Brain pericyte (primary cell): ENCODE results near the gene B4GALT5.
"Not testable (repeated sequence)": the region's sequence is repeated elsewhere in the genome, so short reads cannot be mapped to it uniquely, and the experiment has no call there.

ENCODE experiments used
- DNase-seq: peaks from one replicate; pipeline ENCODE4 v3.0.0-alpha.2; 2012; ENCODE audit warnings: low read depth, low spot score

The B4GALT5 gene

DNA sequence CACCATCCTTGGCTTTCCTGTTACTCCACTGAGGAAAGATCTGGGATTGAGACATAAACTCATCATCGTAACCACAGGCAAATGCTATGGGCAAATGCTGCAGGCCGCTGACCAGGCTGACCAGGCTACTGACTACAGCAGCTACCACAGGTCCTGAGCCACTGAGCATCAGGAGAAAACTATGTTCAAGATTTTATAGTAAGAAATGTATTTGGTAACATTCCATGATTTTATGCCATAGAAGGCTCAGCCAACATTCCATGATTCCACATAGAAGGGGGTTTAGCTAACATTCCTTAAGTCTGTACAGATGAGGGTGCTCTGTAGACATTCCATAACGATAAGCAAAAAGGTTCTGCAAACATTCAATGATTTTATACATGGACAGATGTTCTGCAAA, 16.1 kb upstream of the B4GALT5 start:
- no peak for DNase-seq

DNA sequence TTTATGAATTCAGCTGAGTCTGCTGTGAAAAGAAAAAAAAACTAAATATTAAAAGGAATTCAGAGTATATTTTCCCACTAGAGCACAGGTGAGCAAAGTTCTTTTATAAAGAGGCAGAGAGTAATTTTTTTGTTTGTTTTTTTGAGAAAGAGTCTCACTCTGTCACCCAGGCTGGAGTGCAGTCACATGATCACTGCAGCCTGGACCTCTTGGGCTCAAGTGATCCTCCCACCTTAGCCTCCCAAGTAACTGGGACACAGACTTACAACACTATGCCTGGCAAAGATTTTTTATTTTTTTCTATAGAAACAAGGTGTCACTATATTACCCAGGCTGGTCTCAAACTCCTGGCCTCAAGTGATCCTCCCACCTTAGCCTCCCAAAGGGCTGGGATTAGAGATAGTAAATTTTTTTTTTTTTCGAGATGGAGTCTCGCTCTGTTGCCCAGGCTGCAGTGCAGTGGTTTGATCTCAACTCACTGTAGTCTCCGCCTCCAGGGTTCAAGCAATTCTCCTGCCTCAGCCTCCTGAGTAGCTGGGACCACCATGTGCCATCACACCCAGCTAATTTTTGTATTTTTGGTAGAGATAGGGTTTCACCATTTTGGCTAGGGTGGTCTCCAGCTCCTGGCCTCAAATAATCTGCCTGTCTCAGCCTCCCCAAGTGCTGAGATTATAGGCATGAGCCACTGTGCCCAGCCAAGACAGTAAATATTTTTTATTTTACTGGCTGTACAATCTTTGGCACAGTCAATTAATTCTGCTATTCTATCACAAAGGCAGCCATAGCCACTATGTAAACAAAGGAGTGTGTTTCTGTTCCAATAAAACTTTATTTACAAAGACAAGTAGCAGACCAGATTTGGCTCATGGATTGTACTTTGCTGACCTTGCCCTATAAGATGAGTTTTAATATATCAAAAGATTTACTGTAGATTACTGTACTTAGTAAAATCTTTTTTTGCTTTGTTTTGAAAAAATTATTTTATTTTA, 14.5 kb upstream of the B4GALT5 start:
- DNase-seq: no peak

DNA sequence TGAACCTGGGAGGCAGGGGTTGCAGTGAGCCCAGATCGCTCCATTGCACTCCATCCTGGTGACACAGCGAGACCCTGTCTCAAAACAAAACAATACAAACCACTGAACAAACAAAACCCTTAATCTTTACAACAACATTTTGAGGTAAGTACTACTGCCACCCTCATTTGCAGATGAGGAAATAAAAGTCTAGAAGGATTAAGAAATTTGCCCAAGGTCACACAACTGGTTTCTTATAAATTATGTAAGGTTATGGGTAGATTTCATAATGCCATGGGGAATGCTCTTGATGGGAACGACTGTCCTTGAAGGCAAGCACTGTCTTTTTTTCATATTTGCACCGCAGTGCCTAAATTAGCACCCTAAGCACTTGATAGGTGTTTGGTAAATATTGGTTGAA, 13.8 kb upstream of the B4GALT5 start:
- DNase-seq: no peak

DNA sequence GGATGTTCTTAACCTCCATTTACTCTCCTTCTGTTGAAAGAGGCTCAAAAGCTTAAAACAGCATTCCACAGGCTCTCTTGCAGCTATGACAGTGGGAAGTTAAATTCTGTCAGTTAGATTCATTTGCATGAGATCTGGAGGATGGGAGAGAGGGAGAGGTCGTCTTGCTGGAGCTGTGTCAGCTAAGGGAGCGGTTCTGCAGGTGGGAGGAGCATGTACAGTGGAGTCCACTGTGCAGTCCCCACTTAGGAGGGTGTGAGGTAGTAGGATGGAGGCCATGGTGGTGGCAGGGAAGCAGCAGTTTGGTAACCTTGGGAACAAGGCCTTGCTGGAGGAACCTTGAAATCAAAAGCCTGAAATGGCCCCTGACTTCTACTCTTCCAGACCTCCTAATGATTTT, 12.0 kb upstream of the B4GALT5 start:
- DNase-seq: no peak

DNA sequence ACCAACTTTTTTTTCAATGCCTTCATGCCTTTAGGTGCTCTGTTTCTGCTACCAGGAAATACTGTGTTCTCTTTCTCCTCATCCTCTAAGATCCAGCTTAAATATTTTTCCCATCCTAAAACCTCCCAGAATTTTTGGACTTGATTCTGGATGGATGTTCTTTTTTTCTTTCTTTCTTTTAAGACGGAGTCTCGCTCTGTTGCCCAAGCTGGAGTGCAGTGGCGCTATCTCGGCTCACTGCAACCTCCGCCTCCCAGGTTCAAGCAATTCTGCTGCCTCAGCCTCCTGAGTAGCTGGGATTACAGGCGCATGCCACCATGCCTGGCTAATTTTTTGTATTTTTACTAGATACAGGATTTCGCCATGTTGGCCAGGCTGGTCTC, 11.5 kb upstream of the B4GALT5 start:
- not testable (repeated sequence) for DNase-seq

DNA sequence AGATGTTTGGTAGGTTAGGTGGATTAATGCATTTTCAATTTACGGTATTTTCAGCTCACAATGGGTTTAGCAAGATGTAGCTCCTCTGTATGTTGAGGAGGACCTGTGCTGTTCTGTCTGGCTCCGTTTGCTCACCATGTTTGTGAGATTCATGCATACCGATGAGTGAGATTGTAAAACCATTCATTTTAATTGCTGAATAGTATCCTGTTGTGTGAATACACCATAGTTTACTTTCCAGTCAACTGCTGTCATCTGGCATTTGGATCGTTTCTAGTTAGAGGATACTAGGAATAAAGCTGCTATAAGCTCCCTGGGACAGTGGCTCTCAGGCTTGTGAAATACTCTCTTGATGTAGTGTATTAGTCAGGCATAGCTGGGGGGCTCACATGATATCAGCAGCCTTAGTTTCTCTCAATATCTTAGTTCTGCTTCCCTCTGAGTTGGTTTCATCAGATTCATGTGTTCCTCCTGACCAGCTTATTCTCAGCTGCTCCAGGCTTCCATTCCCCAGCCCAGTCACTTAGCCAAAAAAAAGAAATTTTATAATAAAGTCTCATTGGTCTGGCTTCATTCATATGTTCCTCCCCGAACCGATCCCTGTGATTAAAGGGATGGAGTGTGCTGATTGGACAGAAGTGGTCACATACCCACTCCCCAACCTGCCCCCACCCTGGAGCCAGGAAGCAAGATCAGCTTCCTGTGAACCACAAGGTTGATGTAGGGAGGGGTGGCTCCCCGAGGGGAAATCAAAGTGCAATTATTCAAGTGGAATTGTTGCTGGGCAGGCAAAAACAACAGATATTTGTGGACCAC, 10.9 kb upstream of the B4GALT5 start:
- DNase-seq: no peak

DNA sequence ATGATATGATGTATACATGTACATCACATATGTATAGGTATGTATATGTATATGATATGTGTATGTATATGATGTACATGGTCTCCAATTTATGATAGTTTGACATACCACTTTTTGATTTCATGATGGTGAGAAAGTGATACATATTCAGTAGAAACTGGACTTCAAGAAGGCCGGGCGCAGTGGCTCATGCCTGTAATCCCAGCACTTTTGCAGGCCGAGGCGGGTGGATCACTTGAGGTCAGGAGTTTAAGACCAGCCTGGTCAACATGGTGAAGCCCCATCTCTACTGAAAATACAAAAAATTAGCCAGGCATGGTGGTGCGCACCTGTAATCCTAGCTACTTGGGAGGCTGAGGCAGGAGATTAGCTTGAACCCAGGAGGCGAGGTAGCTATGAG, 10.1 kb upstream of the B4GALT5 start:
- DNase-seq: not testable (repeated sequence)

DNA sequence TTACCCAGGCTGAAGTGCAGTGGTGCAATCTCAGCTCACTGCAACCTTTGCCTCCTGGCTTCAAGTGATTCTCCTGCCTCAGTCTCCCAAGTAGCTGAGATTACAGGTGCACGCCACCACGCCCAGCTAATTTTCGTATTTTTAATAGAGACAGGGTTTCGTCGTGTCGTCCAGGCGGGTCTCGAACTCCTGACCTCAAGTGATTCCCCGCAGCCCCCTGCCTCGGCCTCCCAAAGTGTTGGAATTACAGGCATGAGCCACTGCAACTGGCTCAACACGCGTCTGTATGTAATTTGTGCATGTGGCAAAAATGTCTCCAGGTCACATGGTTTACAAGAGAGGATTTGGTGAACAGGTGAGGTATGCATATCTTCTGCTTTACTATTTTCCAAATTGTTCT, 7.6 kb upstream of the B4GALT5 start:
- not testable (repeated sequence) for DNase-seq

DNA sequence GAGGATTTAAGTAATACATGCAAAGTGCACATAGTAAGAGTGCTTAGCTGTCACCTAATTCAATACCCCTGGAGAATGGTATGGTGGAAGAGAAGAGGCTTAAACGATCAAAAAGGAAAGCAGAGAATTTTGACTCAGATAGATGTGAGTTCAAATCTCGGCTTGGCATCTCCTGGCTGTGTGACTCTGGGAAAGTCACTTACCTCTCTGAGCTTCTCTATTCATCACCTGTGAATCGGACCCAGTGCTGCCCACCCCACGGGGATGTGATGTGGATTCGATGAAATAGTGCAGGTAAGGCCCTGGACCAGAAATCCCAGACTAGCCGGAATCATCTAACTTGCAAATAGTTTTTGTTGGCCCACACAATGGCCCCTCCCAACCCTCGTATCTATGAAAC, 1.8 kb upstream of the B4GALT5 start:
- no peak for DNase-seq

DNA sequence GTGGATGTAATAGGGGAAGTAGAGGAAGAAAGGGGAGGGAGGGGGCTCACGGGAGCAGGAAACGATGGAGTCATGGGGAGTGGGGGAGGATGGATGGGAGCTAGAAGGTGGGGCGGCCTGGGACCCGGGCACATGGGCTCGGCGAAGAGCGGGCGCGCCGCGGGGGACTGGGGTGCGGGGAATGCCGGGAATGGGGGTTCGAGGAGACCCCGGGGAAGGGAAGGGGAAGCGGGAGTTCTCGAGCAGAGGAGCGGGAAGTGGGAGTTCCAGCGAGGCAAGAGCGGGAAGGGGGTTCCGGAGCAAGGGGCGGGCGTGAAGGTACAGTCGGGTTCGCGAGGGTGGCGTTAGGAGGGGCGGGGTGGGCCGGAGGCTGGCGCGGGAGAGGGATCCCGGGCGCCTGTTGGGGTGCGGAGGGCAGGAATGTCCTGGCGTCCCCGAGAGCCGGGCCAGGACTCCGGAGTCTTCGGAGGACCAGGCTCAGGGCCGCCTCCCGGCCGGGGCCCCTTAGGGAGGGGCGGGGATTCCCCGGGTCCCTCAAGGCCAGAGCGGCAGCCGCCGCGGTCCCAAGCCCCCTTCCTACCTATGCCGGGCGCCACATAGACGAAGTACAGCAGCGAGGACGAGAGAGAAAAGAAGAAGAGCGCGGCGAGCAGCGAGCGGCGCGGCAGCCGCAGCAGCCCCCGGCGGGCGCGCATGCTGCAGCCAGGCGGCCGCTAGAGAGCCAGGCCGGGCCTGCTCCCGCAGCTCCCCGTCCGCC, 504 bp downstream of the B4GALT5 start:
- no peak for DNase-seq

DNA sequence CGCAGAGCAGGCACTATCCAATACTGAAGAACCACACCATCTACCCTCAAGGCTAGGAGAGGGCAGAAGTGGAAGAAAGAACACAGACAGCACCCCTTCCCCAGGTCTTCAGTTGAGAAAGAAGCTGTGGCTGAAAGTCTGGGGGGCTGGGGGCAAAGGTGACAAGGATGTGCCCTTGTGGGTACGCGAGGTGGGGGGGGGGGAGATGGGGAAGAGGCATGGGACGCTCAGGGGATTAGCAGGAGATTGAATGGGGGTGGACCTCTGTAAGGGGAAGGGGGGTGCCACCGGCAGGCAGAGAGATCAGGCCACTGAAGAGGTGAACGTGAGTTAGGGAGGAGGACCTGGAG, 1.1 kb downstream of the B4GALT5 start:
- DNase-seq: no peak

DNA sequence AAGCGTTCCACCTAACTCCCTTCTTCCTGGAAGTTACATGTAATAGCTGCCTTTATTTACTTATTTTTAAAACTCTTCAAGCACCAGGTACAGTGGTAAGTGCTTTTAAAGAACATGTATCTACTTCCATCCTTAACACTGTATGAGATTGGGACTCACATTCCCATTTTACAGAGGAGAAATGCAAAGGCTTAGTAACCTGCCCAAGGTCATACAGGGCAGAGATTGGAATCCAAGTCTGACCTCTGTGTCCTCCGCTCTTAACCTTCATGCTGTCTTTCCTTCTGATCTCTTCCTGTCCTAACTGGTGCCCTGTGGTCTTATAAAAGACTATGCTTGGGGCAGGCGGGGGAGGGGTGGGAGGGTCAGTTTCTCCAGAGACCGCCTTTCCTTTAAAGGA, 1.6 kb downstream of the B4GALT5 start:
- DNase-seq: no peak

DNA sequence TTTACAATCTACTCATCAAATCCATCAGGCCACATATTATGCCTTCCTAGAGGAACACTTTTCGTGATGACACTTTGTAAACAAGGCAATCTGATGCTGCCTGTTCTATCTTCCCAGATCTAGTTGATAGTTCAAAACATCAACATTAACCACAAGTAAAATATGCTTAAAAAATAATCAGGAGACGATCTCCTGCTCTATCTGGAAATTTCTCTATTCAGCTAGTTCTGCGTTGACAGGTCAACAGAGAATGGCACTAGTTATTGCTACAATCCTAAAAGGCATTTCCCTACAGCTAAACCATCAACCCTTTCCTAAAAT, 2.1 kb downstream of the B4GALT5 start:
- DNase-seq: no peak

DNA sequence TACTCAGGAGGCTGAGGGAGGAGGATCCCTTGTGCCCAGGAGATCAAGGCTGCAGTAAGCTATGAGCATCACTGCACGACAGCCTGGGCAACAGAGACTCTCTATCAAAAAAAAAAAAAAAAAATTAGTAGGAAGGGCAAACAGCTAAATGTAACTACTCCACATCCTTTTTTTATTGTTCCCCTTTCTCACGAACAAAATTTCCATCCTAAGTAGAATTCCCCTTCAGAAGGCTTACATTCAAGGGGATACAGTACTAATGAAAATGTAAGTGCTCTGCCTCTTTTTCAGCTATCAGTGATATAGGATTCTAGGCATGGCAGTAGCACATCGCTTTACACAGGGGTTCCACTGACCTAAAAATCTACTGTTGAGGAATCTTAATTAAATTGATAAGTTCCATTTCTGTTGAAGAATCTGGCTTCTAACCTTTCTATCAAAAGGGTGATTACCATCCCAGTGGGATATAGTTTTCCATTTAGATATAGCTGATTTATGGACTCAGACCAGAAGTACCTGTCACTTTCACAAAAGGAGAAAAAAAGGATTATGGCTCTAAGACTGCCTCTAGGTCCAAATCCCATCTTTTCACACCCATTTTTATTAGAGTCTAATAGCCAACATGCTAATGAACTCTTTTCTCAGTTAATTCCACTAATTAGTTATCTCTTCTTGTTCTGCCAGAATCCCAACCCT, 2.6 kb downstream of the B4GALT5 start:
- DNase-seq: no peak

DNA sequence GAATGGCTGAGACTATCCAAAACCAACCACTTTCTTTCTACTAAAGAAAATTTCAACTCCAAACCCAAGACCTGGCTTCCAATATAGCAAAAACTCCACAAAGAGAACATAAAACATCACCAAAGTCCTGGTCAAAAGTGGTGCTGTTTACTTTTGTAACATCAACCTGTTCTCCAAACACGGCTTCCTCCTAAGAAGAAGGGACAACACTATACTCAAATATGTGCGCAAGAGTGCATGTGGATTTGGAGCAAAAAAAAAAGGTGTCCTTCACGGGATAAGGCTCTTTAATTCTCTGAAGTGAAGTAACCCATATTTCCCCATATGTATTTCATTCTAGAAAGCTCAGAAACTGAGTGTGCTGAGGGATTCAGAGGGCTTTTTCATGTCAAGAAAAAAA, 6.6 kb downstream of the B4GALT5 start:
- DNase-seq: no peak

DNA sequence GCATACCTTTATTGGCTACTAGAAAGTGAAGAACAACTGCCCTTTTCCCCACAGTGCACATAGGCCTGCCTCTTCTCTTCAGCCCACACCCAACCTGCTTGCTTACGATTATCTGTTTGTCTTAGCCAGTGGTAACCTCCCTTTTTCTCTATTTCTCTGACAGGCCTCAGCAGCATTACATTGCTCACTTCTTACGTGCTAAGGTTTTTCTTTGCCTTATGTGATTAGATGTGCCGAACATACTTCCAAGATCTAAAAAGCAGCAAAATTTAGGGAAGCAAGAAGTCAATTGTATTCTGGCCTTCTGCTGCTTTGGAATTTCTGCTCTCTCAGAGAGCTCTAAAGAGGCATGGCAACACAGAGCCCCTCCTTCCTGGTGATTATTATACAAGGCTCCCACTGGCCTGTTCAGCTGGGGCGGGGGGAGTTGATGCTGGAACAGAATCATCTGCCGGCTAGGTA, 7.0 kb downstream of the B4GALT5 start:
- no peak for DNase-seq

DNA sequence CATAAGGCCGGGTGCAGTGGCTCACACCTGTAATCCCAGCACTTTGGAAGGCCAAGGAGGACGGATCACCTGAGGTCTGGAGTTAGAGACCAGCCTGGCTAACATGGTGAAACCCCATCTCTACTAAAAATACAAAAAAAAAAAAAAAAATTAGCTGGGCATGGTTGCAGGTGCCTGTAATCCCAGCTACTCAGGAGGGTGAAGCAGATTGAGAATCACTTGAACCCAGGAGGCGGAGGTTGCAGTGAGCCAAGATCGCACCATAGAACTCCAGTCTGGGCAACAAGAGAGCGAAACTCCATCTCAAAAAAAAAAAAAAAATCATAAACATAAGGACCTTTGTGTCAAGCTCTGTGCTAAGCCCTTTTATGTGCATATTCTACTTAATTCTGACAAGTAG, 7.8 kb downstream of the B4GALT5 start:
- DNase-seq: not testable (repeated sequence)

DNA sequence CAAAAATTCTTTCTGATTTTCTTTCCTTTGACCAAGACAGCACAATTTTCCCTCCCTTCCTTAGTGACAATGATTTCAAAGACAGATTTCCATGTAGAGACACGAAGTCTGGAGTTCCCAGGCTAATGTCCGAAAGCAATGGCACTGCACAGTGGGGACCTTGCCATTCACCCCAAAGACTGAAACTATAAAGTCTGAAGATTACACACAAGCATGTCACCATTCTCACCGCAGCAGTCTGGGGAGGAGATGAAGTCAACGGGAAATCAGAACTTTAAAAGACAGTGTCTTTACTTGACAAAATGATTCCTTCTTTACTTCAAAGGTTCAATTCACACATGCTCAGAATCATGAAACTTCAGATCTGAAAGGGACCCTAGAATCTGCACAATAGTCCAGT, 8.3 kb downstream of the B4GALT5 start:
- no peak for DNase-seq

DNA sequence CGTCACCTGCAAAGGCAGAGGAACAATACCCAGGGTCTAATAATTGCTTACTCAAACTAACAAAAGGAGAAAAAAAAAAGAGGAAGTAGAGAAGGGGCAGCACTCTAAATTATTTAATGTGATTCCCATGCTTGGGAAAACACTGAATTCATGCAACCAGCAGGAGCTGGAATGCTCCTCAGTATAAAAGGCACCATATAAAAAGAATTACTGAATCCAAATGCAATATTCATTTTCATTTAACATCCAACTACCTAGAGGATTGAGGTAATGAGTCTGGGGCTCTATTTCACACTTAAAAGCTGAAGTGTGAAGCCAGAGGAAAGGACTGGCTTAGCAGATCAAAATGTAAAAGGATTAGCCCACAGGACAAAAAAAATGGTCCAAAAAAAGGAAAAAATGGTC, 8.7 kb downstream of the B4GALT5 start:
- no peak for DNase-seq

DNA sequence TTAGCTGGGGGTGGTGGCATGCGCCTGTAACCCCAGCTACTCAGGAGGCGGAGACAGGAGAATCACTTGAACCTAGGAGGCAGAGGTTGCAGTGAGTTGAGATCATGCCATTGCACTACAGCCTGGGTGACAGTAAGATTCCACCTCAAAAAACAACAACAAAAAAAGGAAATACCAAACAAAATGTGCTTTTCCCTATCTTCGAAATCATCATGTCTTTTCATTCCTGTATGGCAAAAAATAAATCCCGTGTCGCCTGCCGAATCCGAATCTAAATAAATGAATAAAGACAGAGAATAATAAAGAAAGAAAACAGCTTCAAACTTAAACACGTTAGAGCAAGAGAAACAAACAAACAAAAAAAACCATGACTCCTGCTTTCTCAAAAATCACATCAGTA, 11.8 kb downstream of the B4GALT5 start:
- no peak for DNase-seq

DNA sequence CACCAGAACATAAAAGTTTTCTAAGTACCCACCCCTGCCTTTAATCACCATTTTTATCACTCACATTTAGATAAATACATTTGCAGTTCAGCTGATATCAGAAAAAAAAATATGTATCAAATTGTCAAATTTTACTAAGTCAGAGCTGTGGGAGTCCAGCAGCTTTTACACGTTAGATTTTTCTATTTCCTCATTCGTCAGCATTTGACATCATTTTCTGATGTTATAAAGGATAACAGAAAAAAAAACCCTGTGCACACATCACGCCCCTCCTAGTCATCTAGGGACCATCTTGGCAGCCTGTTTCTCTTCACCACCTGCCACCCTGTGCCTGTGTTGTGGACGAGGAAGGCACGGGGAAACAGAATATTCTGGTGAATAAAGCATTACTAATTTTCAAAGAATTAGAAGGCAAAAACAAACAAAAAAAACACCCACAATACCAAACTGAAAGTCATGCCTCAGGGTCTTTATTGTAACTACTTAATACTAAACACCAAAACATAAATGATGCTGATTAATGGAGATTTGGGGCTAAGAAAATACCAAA, 12.4 kb downstream of the B4GALT5 start:
- no peak for DNase-seq
